ENCODE results near the gene LARP4. TPM values are rescaled to one million over a fixed set of nuclear protein-coding genes. Genes with fewer than 3 reads are reported as not detected.
"Not testable (repeated sequence)": the region's sequence is repeated elsewhere in the genome, so short reads cannot be mapped to it uniquely, and the experiment has no call there.

LARP4 gene
- total RNA-seq, 1 experiment from 2014 or later, result 35.1 TPM

DNA sequence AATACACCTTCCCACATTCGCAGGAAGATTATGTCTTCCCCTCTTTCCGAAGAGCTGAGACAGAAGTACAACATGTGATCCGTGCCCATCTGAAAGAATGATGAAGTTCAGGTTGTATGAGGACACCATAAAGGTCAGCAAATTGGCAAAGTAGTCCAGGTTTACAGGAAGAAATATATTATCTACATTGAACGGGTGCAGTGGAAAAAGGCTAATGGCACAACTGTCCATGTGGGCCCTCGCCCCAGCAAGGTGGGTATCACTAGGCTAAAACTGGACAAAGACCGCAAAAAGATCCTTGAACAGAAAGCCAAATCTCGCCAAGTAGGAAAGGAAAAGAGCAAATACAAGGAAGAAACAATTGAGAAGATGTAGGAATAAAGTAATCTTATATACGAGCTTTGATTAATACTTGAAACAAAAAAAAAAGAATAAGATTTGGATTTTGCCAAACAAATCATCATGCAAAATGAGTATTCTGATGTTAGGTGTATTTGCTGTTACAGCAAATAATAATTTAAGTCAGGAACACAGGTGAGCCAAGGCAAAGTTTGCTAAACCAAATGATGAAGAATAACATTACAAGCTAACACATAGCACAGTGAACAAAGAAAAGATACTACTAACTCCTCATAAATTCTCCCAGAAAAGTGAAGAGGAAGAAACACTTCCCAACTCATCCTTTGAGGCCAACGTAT is 34.8 kb upstream of the LARP4 start:
- DNase-seq, result no peak
- H3K9me3 ChIP-seq (ENCODE audit: low read length), result no peaks in the 10 kb centered on the region
- no peaks in the 10 kb centered on the region for H3K4me1 ChIP-seq (ENCODE audit: insufficient read depth, low read length)
- intact Hi-C loops (cut with micrococcal nuclease), result no loop called here
- no peaks in the 10 kb centered on the region for H3K27me3 ChIP-seq (ENCODE audit: low read length)
- no peak overlapping the region for H3K27ac ChIP-seq (ENCODE audit: low read length)
- ChIA-PET POLR2A (ENCODE audit: unreplicated experiment) (no interaction called here), CTCF (no interaction called here)
- no peak overlapping the region for H3K9ac ChIP-seq (ENCODE audit: low read length)
- no peaks in the 10 kb centered on the region for H3F3A ChIP-seq (ENCODE audit: low read length, unreplicated experiment)
- ATAC-seq, result no peak
- H3K9me2 ChIP-seq (replicated peaks; ENCODE audit: low read length), result no peaks in the 10 kb centered on the region
- BruUV-seq (replicated peaks), result no TSS peak
- no peak overlapping the region for H2AFZ ChIP-seq (ENCODE audit: low read length)
- no peaks in the 10 kb centered on the region for H4K20me1 ChIP-seq (ENCODE audit: low read length)
- no peak overlapping the region for H3K4me2 ChIP-seq (ENCODE audit: low read length)
- no peak for TF ChIP-seq EZH2 (IDR thresholded peaks at IDR 0.05; ENCODE audit: low read length, unreplicated experiment)
- no peak for TF ChIP-seq EZH2phosphoT487 (IDR thresholded peaks at IDR 0.05; ENCODE audit: borderline replicate concordance, low read length)
- TF ChIP-seq, protein P1, sequence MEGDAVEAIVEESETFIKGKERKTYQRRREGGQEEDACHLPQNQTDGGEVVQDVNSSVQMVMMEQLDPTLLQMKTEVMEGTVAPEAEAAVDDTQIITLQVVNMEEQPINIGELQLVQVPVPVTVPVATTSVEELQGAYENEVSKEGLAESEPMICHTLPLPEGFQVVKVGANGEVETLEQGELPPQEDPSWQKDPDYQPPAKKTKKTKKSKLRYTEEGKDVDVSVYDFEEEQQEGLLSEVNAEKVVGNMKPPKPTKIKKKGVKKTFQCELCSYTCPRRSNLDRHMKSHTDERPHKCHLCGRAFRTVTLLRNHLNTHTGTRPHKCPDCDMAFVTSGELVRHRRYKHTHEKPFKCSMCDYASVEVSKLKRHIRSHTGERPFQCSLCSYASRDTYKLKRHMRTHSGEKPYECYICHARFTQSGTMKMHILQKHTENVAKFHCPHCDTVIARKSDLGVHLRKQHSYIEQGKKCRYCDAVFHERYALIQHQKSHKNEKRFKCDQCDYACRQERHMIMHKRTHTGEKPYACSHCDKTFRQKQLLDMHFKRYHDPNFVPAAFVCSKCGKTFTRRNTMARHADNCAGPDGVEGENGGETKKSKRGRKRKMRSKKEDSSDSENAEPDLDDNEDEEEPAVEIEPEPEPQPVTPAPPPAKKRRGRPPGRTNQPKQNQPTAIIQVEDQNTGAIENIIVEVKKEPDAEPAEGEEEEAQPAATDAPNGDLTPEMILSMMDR (conservative IDR thresholded peaks at IDR 0.05; ENCODE audit: low read depth, low read length), result no peak
- H3K36me3 ChIP-seq (ENCODE audit: low read depth, low read length), result no peaks in the 10 kb centered on the region
- H3K79me2 ChIP-seq (ENCODE audit: low read length), result no peaks in the 10 kb centered on the region
- H3K4me3 ChIP-seq (ENCODE audit: low read length), result no peak overlapping the region

GRCh38 chr12:50370672-50371071 is 30.0 kb upstream of the LARP4 start:
- CTCF ChIA-PET; H3K27ac ChIP-seq (ENCODE audit: low read length); BruUV-seq (replicated peaks); H3K9me3 ChIP-seq (ENCODE audit: low read length); H3K27me3 ChIP-seq (ENCODE audit: low read length); H2AFZ ChIP-seq (ENCODE audit: low read length); H4K20me1 ChIP-seq (ENCODE audit: low read length); POLR2A ChIA-PET (ENCODE audit: unreplicated experiment); H3K79me2 ChIP-seq (ENCODE audit: low read length); H3K4me1 ChIP-seq (ENCODE audit: insufficient read depth, low read length); H3K9ac ChIP-seq (ENCODE audit: low read length); H3K36me3 ChIP-seq (ENCODE audit: low read depth, low read length); H3F3A ChIP-seq (ENCODE audit: low read length, unreplicated experiment); intact Hi-C loops (cut with micrococcal nuclease); H3K4me2 ChIP-seq (ENCODE audit: low read length); H3K4me3 ChIP-seq (ENCODE audit: low read length); ATAC-seq; H3K9me2 ChIP-seq (replicated peaks; ENCODE audit: low read length); DNase-seq: not testable (repeated sequence)

DNA sequence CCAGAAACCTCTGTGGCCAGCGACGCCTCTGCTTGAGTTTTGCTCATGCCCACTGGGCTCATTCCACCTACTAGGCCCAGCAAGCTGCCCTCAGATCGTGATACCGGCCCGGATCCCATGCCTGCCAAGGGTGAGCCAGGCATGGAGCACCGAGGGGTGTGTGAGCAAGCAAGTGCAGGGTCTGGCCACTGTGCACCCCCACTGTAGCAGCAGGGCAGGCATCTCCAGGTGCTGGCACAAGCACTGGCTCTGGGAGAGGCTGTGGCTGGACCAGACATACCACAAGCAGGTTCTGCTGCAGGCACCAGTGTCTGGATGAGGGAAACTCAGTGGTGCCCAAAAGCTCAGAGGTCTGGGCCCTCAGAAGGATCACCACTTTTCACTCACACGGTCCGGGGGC is 24.9 kb upstream of the LARP4 start:
- H4K20me1 ChIP-seq (ENCODE audit: low read length), result no peaks in the 10 kb centered on the region
- no peaks in the 10 kb centered on the region for H3K79me2 ChIP-seq (ENCODE audit: low read length)
- intact Hi-C loops (cut with micrococcal nuclease), result no loop called here
- H3K9me3 ChIP-seq (ENCODE audit: low read length), result no peaks in the 10 kb centered on the region
- H3K4me3 ChIP-seq (ENCODE audit: low read length), result no peak overlapping the region
- H3K27ac ChIP-seq (ENCODE audit: low read length), result no peak overlapping the region
- no peaks in the 10 kb centered on the region for H3K9me2 ChIP-seq (replicated peaks; ENCODE audit: low read length)
- ATAC-seq (no peak), DNase-seq (no peak)
- no peaks in the 10 kb centered on the region for H3K36me3 ChIP-seq (ENCODE audit: low read depth, low read length)
- POLR2A ChIA-PET (ENCODE audit: unreplicated experiment), result no interaction called here
- no peak overlapping the region for H3K9ac ChIP-seq (ENCODE audit: low read length)
- no peaks in the 10 kb centered on the region for H3K4me1 ChIP-seq (ENCODE audit: insufficient read depth, low read length)
- H3K4me2 ChIP-seq (ENCODE audit: low read length), result no peak overlapping the region
- no peak for TF ChIP-seq EZH2 (IDR thresholded peaks at IDR 0.05; ENCODE audit: low read length, unreplicated experiment)
- TF ChIP-seq, protein P1 (conservative IDR thresholded peaks at IDR 0.05; ENCODE audit: low read depth, low read length), result no peak
- no peak for TF ChIP-seq EZH2phosphoT487 (IDR thresholded peaks at IDR 0.05; ENCODE audit: borderline replicate concordance, low read length)
- H2AFZ ChIP-seq (ENCODE audit: low read length), result no peak overlapping the region
- CTCF ChIA-PET, result no interaction called here
- no peaks in the 10 kb centered on the region for H3F3A ChIP-seq (ENCODE audit: low read length, unreplicated experiment)
- BruUV-seq (replicated peaks), result no TSS peak
- no peaks in the 10 kb centered on the region for H3K27me3 ChIP-seq (ENCODE audit: low read length)

Data from PC-3 (cell line).